GM12878 (cell line): ENCODE measurements around the gene MFSD1. TPM values are rescaled to one million over a fixed set of nuclear protein-coding genes. Genes with fewer than 3 reads are reported as not detected.

Experiments used
- ATAC-seq: fragments of 200-7000 bp; cut with Tn5 transposase; 3 replicates; pipeline ENCODE4 v1.9.1; 2020; ENCODE audit warnings: mild to moderate bottlenecking, moderate library complexity
- BruUV-seq: library from RNA; stranded (reverse); fragments of 400-500 nt; replicated peaks from 2 replicates; lab custom pipeline; 2021; lab: Mats Ljungman, UMichigan
- CTCF ChIA-PET: fragments of 300-600 bp; sonication (Branson Sonifier 250); formaldehyde crosslinking; extraction: SDS; loops from one replicate; lab custom pipeline; 2021; ENCODE audit warnings: inconsistent platforms; lab: Yijun Ruan, JAX
- POLR2A ChIA-PET: fragments of 350-600 bp; formaldehyde crosslinking; extraction: SDS; loops from one replicate; lab custom pipeline; 2021; ENCODE audit warnings: inconsistent platforms; lab: Charles Lee
- RAD21 ChIA-PET: fragments of 300-600 bp; sonication (Branson Sonifier 250); formaldehyde crosslinking; loops from one replicate; lab custom pipeline; 2023; ENCODE audit warnings: antibody characterized with exemption; ENCODE audit not compliant: unreplicated experiment; lab: Charles Lee
- SMC1A ChIA-PET: fragments of 300-600 bp; sonication (Branson Sonifier 250); formaldehyde crosslinking; loops from one replicate; lab custom pipeline; 2023; ENCODE audit not compliant: unreplicated experiment, uncharacterized antibody; lab: Charles Lee
- DNase-seq: peaks from one replicate; pipeline ENCODE4 v3.0.0-alpha.2; 2011; ENCODE audit warnings: low read depth, low spot score
- FAIRE-seq: peaks from 3 replicates; lab custom pipeline; 2011; peaks lifted over from hg19 to GRCh38; lab: Jason Lieb, UNC
- H2AFZ ChIP-seq: 2 replicates; pipeline ENCODE4 v1.6.0; 2011; ENCODE audit warnings: low read depth, low read length, control low read depth; ENCODE audit not compliant: control insufficient read depth
- H3K27ac ChIP-seq: 2 replicates; pipeline ENCODE4 v1.5.1; 2011; ENCODE audit warnings: control low read depth; ENCODE audit not compliant: control insufficient read depth, insufficient read depth
- H3K27me3 ChIP-seq, 2 experiments: replicated peaks in 1 of 2; 2 replicates each; pipeline versions ENCODE4 v1.6.0 to v1.6.1; 2011; ENCODE audit warnings: low read length in 1 of 2; ENCODE audit not compliant: control insufficient read depth in 2 of 2, insufficient read depth in 2 of 2
- H3K36me3 ChIP-seq, 2 experiments: 2 replicates each; pipeline ENCODE4 v1.5.1; 2011; ENCODE audit warnings: low read length in 1 of 2; ENCODE audit not compliant: control insufficient read depth in 2 of 2, insufficient read depth in 2 of 2
- H3K4me1 ChIP-seq: 2 replicates; pipeline ENCODE4 v1.6.1; 2011; ENCODE audit warnings: mild to moderate bottlenecking, low read length, moderate library complexity, mixed read lengths; ENCODE audit not compliant: control insufficient read depth, insufficient read depth
- H3K4me2 ChIP-seq: 2 replicates; pipeline ENCODE4 v1.6.0; 2011; ENCODE audit warnings: control low read depth; ENCODE audit not compliant: control insufficient read depth, insufficient read depth
- H3K4me3 ChIP-seq: fragments of 200-600 bp; sonication (generic); 2 replicates; pipeline ENCODE4 v1.5.1; 2016
- H3K79me2 ChIP-seq: 2 replicates; pipeline ENCODE4 v1.6.0; 2011; ENCODE audit warnings: low read length; ENCODE audit not compliant: control insufficient read depth, insufficient read depth
- H3K9ac ChIP-seq: 2 replicates; pipeline ENCODE4 v1.8.0; 2011; ENCODE audit warnings: low read length, control low read depth, mixed read lengths; ENCODE audit not compliant: control insufficient read depth, insufficient read depth
- H3K9me3 ChIP-seq: replicated peaks from 3 replicates; pipeline ENCODE4 v1.5.1; 2011; ENCODE audit warnings: mild to moderate bottlenecking, low read length; ENCODE audit not compliant: control insufficient read depth, insufficient read depth
- H4K20me1 ChIP-seq: 2 replicates; pipeline ENCODE4 v1.6.0; 2011; ENCODE audit not compliant: control insufficient read depth, insufficient read depth
- BCL3 ChIP-seq: IDR thresholded peaks from 2 replicates; pipeline ENCODE4 v1.6.1; 2011; ENCODE audit warnings: borderline replicate concordance, low read depth, mild to moderate bottlenecking, moderate library complexity, low read length; ENCODE audit not compliant: insufficient read depth, poor library complexity, severe bottlenecking
- CBFB ChIP-seq: IDR thresholded peaks from 2 replicates; pipeline ENCODE4 v1.6.1; 2016; ENCODE audit warnings: antibody characterized with exemption, low read depth
- CBX5 ChIP-seq: sonication (generic); IDR thresholded peaks from 2 replicates; pipeline ENCODE4 v1.6.1; 2016; ENCODE audit warnings: low read depth, moderate library complexity, mild to moderate bottlenecking, inconsistent platforms
- CEBPB ChIP-seq, 2 experiments: fragments of 150-350 bp in 1 of 2; IDR thresholded peaks; 2 replicates each; pipeline ENCODE4 v1.6.1; 2012 to 2014; ENCODE audit warnings: low read depth in 2 of 2, low read length in 2 of 2, borderline replicate concordance in 1 of 2, inconsistent platforms in 1 of 2
- CHD1 ChIP-seq: IDR thresholded peaks from 2 replicates; pipeline ENCODE4 v1.6.1; 2012; ENCODE audit warnings: low read depth, low read length, improper control_type of control experiment
- DPF2 ChIP-seq: fragments of 450-650 bp; IDR thresholded peaks from 2 replicates; pipeline ENCODE4 v1.6.1; 2017; ENCODE audit warnings: mild to moderate bottlenecking
- EED ChIP-seq: sonication (generic); IDR thresholded peaks from 2 replicates; pipeline ENCODE4 v1.6.1; 2016; ENCODE audit warnings: antibody characterized with exemption, low read depth
- ELK1 ChIP-seq: IDR thresholded peaks from 2 replicates; pipeline ENCODE4 v1.6.1; 2012; ENCODE audit warnings: low read depth, low read length, improper control_type of control experiment
- ESRRA ChIP-seq: IDR thresholded peaks from 2 replicates; pipeline ENCODE4 v1.6.1; 2012; ENCODE audit warnings: mild to moderate bottlenecking, low read length, improper control_type of control experiment
- NFYB ChIP-seq: IDR thresholded peaks from 2 replicates; pipeline ENCODE4 v1.6.1; 2011; ENCODE audit warnings: low read depth, mild to moderate bottlenecking, low read length, improper control_type of control experiment, moderate library complexity; ENCODE audit not compliant: insufficient read depth
- NRF1 ChIP-seq: conservative IDR thresholded peaks from 2 replicates; pipeline ENCODE4 v1.6.1; 2011; ENCODE audit warnings: mild to moderate bottlenecking, low read depth, low read length, improper control_type of control experiment
- RUNX3 ChIP-seq: IDR thresholded peaks from 2 replicates; pipeline ENCODE4 v1.6.1; 2012; ENCODE audit warnings: low read length, inconsistent platforms
- SMAD5 ChIP-seq: IDR thresholded peaks from 2 replicates; pipeline ENCODE4 v1.6.1; 2016; ENCODE audit warnings: antibody characterized with exemption, low read depth
- SREBF1 ChIP-seq: IDR thresholded peaks from 2 replicates; pipeline ENCODE4 v1.6.1; 2012; ENCODE audit warnings: mild to moderate bottlenecking, low read length
- SRF ChIP-seq, 2 experiments: IDR thresholded peaks; 2 replicates each; pipeline ENCODE4 v1.6.1; 2011; ENCODE audit warnings: low read depth in 2 of 2, low read length in 2 of 2, mild to moderate bottlenecking in 1 of 2, moderate library complexity in 1 of 2
- ZBTB33 ChIP-seq: fragments of 450-650 bp; IDR thresholded peaks from 2 replicates; pipeline ENCODE4 v1.6.1; 2017; ENCODE audit warnings: mild to moderate bottlenecking
- ZNF24 ChIP-seq: fragments of 450-650 bp; IDR thresholded peaks from 2 replicates; pipeline ENCODE4 v1.6.1; 2017; ENCODE audit warnings: antibody characterized with exemption, mild to moderate bottlenecking
- WGBS: methylation state at CpG from one replicate; pipeline ENCODE4 v1.1.6; 2016; ENCODE audit warnings: low lambda C conversion rate; ENCODE audit not compliant: insufficient replicate concordance, insufficient coverage; ENCODE audit errors: missing lambda C conversion rate; 5-methylcytosine and 5-hydroxymethylcytosine counted together
- in situ Hi-C: fragments of 300-500 bp; cut with MboI; formaldehyde crosslinking; loops from 9 replicates; pipeline ENCODE4 v1.14.3; 2018; ENCODE audit warnings: mixed read lengths
- intact Hi-C: fragments of 100-400 bp; cut with micrococcal nuclease; formaldehyde crosslinking; loops from one replicate; pipeline ENCODE4 v1.14.2; 2022; ENCODE audit not compliant: unreplicated experiment
- polyA plus RNA-seq, 11 experiments: library from polyadenylated mRNA; depleted of rRNA in 4 of 11; unstranded in 6 of 11; stranded (reverse) in 5 of 11; fragments of >200 nt; fragmentation: Nextera tagmentation in 4 of 11; fragmentation: Illumina TruSeq in 1 of 11; extraction: Ambion mirVana in 4 of 11; extraction: Trizol in 1 of 11; gene quantifications; 1 replicate in 1 of 11; 2 replicates in 10 of 11; pipeline versions ENCODE4 v1.2.1 to v1.2.3, GENCODE V29; 2011 to 2016; ENCODE audit warnings: inconsistent platforms in 2 of 11, missing spikeins in 2 of 11, low read depth in 1 of 11
- total RNA-seq, 4 experiments: library from RNA; depleted of rRNA in 3 of 4; stranded (reverse); fragments of >200 nt in 3 of 4; fragmentation: Illumina TruSeq in 1 of 4; extraction: Trizol in 1 of 4; gene quantifications; 2 replicates each; pipeline versions ENCODE4 v1.2.1 to v1.2.3, GENCODE V29; 2013 to 2021

The MFSD1 gene
- total and polyA plus RNA-seq, 10 of the 15 experiments (the other 5 are each of a cell fraction or from before 2014, with no cell fraction given) = 7.3 to 41.7 (median 28.6) TPM

GRCh38 chr3:158830391-158830790 is 28.5 kb downstream of the MFSD1 start:
- BruUV-seq = no TSS peak
- Histone ChIP-seq H3K4me2 (no peak overlapping the region), H3K79me2 (no peaks in the 10 kb centered on the region), H3K9ac (no peak overlapping the region), H3K27me3 (no peaks in the 10 kb centered on the region), H4K20me1 (no peaks in the 10 kb centered on the region), H3K4me3 (no peak overlapping the region), H3K9me3 (no peaks in the 10 kb centered on the region), H3K4me1 (no peaks in the 10 kb centered on the region), H2AFZ (no peak overlapping the region), H3K27ac (no peak overlapping the region), H3K36me3 (0 out of 4 replicates have a peak, but pooled peaks cover 0 to 3% of the 10 kb centered on the region in 2 experiments)
- RAD21 ChIA-PET = no interaction called here
- DNase-seq = no peak
- no peak for FAIRE-seq
- TF ChIP-seq EED = no peak
- TF ChIP-seq SMAD5 = no peak
- TF ChIP-seq CHD1 = no peak
- TF ChIP-seq ZNF24 = no peak
- TF ChIP-seq ESRRA = no peak
- TF ChIP-seq SRF (IDR thresholded peaks at IDR 0.05; ENCODE audit: low read depth in 2 of 2, low read length in 2 of 2) = no peak
- no peak for TF ChIP-seq CBX5
- TF ChIP-seq ZBTB33 = no peak
- TF ChIP-seq ELK1 = no peak
- TF ChIP-seq BCL3 = no peak
- TF ChIP-seq DPF2 = no peak
- no peak for TF ChIP-seq SREBF1
- TF ChIP-seq NFYB = no peak
- no peak for TF ChIP-seq RUNX3
- no peak for TF ChIP-seq NRF1
- TF ChIP-seq CEBPB (IDR thresholded peaks at IDR 0.05; ENCODE audit: borderline replicate concordance in 1 of 2, low read depth in 2 of 2, low read length in 2 of 2) = no peak
- no peak for TF ChIP-seq CBFB
- POLR2A ChIA-PET = no interaction called here
- 99% methylated on average over 4 of the region's 4 CpGs for WGBS
- CTCF ChIA-PET = no interaction called here
- no peak for ATAC-seq
- SMC1A ChIA-PET = interaction anchor here (0.6 to 1.3 kb wide), 2 partner anchors 10 to 16 kb away, joined by 3 to 6 read pairs; no protein-coding TSS in a partner anchor
- intact Hi-C loops (no loop called here), in situ Hi-C loops (no loop called here)
